HL-60 (cell line): ENCODE data around the gene GNG12.

ENCODE experiments used
- DNase-seq, 2 experiments: peaks; one replicate each; pipeline ENCODE4 v3.0.0-alpha.2; 2010 to 2020; ENCODE audit warnings: low read depth in 1 of 2, low spot score in 1 of 2
- H3K27ac ChIP-seq: fragments of 250-450 bp; sonication (Bioruptor Pico); replicated peaks from 2 replicates; pipeline ENCODE4 v1.5.1; 2020; ENCODE audit warnings: mild to moderate bottlenecking, moderate library complexity
- H3K27me3 ChIP-seq: fragments of 250-450 bp; sonication (Bioruptor Pico); 2 replicates; pipeline ENCODE4 v1.5.1; 2021; ENCODE audit warnings: mild to moderate bottlenecking, moderate library complexity; ENCODE audit not compliant: insufficient read depth, poor library complexity, severe bottlenecking
- H3K4me3 ChIP-seq: replicated peaks from 2 replicates; pipeline ENCODE4 v1.5.1; 2011; ENCODE audit warnings: mild to moderate bottlenecking, control low read depth, low read length; ENCODE audit not compliant: insufficient read depth
- CTCF ChIP-seq: IDR thresholded peaks from one replicate; pipeline ENCODE4 v1.5.1; 2011; ENCODE audit warnings: low read length, control low read depth, inconsistent platforms; ENCODE audit not compliant: insufficient read depth
- GABPA ChIP-seq: IDR thresholded peaks from 2 replicates; pipeline ENCODE4 v1.6.1; 2012; ENCODE audit warnings: low read depth
- POLR2AphosphoS5 ChIP-seq: IDR thresholded peaks from 2 replicates; pipeline ENCODE4 v1.6.1; 2012; ENCODE audit warnings: low read depth
- SPI1 ChIP-seq: IDR thresholded peaks from 2 replicates; pipeline ENCODE4 v1.6.1; 2012; ENCODE audit warnings: low read depth, mild to moderate bottlenecking, borderline replicate concordance
- TF ChIP-seq, protein P1 (sequence below): IDR thresholded peaks from 2 replicates; pipeline ENCODE4 v1.6.1; 2012; ENCODE audit warnings: low read depth; ENCODE audit not compliant: insufficient replicate concordance

The GNG12 gene

GRCh38 chr1:67761730-67762129, 71.5 kb downstream of the GNG12 start:
- TF ChIP-seq, protein P1, sequence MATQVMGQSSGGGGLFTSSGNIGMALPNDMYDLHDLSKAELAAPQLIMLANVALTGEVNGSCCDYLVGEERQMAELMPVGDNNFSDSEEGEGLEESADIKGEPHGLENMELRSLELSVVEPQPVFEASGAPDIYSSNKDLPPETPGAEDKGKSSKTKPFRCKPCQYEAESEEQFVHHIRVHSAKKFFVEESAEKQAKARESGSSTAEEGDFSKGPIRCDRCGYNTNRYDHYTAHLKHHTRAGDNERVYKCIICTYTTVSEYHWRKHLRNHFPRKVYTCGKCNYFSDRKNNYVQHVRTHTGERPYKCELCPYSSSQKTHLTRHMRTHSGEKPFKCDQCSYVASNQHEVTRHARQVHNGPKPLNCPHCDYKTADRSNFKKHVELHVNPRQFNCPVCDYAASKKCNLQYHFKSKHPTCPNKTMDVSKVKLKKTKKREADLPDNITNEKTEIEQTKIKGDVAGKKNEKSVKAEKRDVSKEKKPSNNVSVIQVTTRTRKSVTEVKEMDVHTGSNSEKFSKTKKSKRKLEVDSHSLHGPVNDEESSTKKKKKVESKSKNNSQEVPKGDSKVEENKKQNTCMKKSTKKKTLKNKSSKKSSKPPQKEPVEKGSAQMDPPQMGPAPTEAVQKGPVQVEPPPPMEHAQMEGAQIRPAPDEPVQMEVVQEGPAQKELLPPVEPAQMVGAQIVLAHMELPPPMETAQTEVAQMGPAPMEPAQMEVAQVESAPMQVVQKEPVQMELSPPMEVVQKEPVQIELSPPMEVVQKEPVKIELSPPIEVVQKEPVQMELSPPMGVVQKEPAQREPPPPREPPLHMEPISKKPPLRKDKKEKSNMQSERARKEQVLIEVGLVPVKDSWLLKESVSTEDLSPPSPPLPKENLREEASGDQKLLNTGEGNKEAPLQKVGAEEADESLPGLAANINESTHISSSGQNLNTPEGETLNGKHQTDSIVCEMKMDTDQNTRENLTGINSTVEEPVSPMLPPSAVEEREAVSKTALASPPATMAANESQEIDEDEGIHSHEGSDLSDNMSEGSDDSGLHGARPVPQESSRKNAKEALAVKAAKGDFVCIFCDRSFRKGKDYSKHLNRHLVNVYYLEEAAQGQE, result no peak
- no peak for TF ChIP-seq SPI1
- TF ChIP-seq CTCF, result no peak
- TF ChIP-seq POLR2AphosphoS5, result no peak
- TF ChIP-seq GABPA, result no peak
- no peak overlapping the region for H3K27ac ChIP-seq

DNA sequence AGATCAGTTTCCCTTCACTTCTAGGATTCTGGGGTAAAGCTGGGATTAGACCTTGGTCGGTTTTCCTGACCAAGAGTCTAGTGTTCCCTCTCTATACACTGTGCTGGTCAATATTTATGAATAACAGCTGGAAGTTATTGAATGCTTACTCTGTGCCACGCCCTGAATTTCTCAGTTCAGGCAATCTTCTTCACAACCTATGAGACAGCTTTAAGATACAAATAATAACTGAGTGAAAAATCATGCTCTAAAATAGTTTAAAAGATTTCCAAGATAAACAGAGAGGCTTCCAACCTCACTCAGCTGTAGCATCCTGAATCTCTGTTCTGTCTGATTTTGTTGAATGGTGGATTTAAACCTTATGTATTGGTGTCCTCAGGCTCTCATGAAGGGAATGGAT, 72.2 kb downstream of the GNG12 start:
- no peak for DNase-seq
- no peak for TF ChIP-seq GABPA
- TF ChIP-seq, protein P1, result no peak
- TF ChIP-seq SPI1, result no peak
- no peak for TF ChIP-seq POLR2AphosphoS5
- no peak for TF ChIP-seq CTCF
- H3K27me3 ChIP-seq, result peaks cover 12% of the 10 kb centered on the region
- no peak overlapping the region for H3K4me3 ChIP-seq
- H3K27ac ChIP-seq, result no peak overlapping the region

More at GRCh38 chr1:67761730-67762129, 71.5 kb downstream of the GNG12 start:
- no peak for DNase-seq
- Histone ChIP-seq H3K27me3 (peaks cover 12% of the 10 kb centered on the region), H3K4me3 (no peak overlapping the region)

- peaks cover 12% of the 10 kb centered on the region for H3K27me3 ChIP-seq
- DNase-seq, result peak in 1 of 2 experiments; percentile 48
- no peak overlapping the region for H3K27ac ChIP-seq
- TF ChIP-seq CTCF (peak; percentile 42), POLR2AphosphoS5 (no peak)
- no peak overlapping the region for H3K4me3 ChIP-seq
Observed at GRCh38 chr1:67760030-67760821, 73.0 kb downstream of the GNG12 start.

- no peak overlapping the region for H3K27ac ChIP-seq
- no peak for DNase-seq
- H3K4me3 ChIP-seq, result no peak overlapping the region
- TF ChIP-seq, protein P1, result no peak
- TF ChIP-seq POLR2AphosphoS5, result no peak
- TF ChIP-seq CTCF, result no peak
- no peak for TF ChIP-seq GABPA
- no peak for TF ChIP-seq SPI1
- H3K27me3 ChIP-seq, result peaks cover 7% of the 10 kb centered on the region
Observed at GRCh38 chr1:67759692-67760029, 73.6 kb downstream of the GNG12 start.
